Measurements from ENCODE around the gene OR10H1.
"Not testable (repeated sequence)": the region's sequence is repeated elsewhere in the genome, so short reads cannot be mapped to it uniquely, and the experiment has no call there.

OR10H1 gene

DNA sequence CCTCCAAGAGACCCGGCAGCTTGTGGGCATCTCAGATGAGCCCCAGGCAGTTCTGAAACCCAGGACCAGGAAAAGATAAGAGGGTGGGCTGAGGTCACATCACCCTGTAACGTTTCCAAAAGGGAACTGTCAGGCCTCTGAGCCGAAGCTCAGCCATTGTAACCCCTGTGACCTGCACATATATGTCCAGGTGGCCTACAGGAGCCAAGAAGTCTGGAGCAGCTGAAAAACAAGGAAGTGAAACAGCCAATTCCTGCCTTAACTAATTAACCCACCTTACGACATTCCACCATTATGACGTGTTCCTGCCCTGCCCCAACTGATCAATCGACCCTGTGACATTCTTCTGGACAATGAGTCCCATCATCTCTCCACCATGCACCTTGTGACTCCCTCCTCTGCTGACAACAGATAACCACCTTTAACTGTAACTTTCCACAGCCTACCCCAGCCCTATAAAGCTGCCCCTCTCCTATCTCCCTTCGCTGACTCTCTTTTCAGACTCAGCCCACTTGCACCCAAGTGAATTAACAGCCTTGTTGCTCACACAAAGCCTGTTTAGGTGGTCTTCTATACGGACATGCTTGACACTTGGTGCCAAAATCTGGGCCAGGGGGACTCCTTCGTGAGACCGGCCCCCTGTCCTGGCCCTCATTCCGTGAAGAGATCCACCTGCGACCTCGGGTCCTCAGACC is 13.3 kb upstream of the OR10H1 start:
- peak; percentile 18 for DNase-seq (ENCODE audit: low spot score)

DNA sequence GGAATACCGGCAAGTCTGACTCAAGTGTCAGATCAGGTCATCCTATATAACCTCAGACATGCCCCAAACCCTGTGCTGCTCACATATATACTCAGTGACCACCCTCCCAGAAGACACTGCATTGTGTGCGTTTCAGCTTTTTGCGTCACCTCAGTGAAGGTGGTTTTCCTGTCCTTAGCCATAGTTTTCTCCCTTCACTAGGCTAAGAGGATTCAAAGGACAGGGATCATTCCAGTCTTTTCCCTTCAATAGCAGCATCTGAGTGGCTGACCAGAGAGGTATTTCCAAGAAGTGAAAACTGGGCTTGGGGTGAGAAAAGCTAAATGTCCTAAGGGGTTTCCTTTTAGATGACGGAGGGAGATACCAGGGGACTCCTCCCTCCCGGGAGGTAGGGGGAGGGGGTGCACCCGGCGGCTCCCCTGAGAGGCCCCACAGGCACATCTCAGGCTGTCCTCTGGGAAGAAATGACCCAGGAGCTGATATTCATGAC is 12.7 kb upstream of the OR10H1 start:
- DNase-seq (ENCODE audit: low spot score), result no peak

- DNase-seq (ENCODE audit: low spot score), result no peak
Observed at GRCh38 chr19:15825753-15826152, 10.3 kb upstream of the OR10H1 start.

- no peak for DNase-seq (ENCODE audit: low spot score)
Observed at GRCh38 chr19:15820646-15821045, 5.2 kb upstream of the OR10H1 start.

DNA sequence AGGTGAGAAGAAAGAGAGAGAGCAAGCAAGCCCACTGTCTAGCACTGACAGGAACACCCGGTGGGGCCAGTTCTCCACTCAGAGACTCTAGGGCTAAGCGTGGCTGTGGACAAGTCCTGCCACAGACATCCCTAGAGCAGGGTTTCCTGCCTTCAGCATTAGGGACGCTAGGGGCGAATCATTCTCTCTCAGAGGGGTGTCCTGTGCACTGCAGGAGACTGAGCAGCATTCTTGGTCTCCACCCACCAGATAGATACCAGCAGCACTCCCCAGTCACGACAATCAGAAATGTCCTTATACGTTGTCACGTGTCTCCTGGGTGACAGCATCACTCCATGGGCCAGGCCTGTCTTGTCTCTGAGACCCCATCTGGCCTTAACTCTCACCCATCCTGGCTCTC is 1.5 kb downstream of the OR10H1 start:
- no peak for DNase-seq (ENCODE audit: low spot score)

DNA sequence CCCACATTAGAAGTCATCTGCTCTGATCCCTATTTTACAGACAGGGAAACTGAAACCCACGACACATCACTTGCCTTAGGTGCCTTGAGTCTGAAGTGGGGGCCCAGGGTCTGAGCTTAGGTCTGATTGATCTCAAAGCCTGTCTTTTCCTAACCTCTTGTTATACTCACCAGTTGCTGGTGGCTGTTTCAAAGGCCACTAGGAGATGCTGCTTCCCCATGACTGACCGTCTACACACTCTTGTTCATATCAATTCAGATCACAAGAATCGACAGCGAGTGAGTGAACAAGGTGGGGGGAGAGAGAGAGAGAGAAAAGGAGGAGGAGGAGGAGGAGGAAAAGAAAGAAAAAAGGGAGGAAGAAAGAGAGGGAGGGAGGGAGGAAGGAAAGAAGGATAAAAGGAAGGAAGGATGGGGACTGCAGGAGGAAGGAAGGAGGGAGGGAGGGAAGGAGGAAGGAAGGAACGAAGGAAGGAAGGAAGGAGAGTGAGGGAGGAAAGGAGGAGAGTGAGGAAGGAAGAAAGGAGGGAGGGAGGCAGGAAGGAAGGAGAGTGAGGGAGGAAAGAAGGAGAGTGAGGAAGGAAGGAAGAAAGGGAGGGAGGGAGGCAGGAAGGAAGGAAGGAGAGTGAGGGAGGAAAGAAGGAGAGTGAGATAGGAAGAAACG is 3.3 kb downstream of the OR10H1 start:
- peak; percentile 30 for DNase-seq (ENCODE audit: low spot score)

DNA sequence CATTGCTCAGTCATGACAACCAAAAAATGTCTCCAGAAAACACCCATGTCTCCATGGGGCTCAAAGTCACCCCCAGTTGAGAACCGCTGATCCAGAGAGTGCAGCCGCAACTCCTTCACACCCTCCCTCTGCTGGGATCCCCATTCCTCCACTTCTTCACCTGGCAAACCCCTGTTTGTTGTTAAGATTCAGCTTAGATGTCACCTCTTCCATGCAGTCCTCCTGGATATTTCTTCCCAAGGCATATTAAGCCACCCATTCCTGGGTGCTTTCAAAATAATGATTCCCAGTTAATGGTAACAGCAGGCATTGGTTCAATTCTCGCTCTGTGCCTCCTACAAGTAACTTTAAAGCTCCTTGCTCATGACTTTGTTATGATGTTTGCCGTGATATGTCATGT is 4.0 kb downstream of the OR10H1 start:
- no peak for DNase-seq (ENCODE audit: low spot score)

DNA sequence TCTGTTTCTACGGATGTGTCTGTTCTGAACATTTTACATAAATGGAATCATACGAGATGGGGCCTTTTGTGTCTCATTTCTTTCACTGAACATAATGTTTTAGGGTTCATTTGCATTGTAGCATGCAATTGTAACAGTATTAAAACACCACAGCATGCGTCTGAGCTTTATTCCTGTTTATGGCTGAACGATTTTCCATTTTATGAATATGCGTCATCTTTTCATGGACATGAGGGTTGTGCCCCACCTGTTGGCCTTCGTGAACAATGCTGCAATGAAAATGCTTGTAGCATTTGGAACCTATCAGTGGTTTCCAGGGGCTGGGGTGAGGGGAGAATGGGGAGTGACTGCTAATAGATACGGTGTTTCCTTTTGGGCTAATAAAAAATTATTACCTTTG is 5.1 kb downstream of the OR10H1 start:
- peak; percentile 52 for DNase-seq (ENCODE audit: low spot score)

DNA sequence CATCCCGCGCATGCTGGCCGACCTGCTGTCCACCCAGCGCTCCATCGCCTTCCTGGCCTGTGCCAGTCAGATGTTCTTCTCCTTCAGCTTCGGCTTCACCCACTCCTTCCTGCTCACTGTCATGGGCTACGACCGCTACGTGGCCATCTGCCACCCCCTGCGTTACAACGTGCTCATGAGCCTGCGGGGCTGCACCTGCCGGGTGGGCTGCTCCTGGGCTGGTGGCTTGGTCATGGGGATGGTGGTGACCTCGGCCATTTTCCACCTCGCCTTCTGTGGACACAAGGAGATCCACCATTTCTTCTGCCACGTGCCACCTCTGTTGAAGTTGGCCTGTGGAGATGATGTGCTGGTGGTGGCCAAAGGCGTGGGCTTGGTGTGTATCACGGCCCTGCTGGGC is 21.2 kb downstream of the OR10H1 start:
- not testable (repeated sequence) for DNase-seq (ENCODE audit: low spot score)

GRCh38 chr19:15790096-15790495 is 25.4 kb downstream of the OR10H1 start:
- no peak for DNase-seq (ENCODE audit: low spot score)

DNA sequence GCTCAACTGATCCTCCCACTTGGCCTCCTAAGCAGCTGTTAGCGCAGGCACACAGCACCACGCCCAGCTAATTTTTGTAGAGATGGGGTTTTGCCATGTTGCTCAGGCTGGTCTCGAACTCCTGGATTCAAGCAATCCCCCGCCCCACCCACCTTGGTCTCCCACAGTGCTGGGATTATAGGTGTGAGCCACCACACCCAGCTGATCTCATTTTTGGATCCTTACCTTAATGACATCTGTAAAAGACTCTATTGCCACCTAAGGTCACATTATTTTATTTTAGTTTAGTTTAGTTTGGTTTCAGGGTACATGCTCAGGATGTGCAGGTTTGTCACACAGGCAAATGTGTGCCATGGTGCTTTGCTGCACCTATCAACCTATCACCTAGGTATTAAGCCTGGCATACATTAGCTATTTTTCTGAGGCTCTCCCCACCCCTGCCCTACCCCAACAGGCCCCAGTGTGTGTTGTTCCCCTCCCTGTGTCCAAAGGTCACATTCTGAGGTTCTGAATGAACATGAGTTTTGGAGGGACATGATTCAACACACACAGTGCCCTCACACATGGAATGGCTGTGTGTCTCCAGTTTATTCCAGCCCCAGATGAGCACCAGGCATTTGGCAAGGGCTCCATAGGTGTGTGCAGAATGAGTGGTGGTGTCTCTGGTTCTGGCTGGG is 26.7 kb downstream of the OR10H1 start:
- DNase-seq (ENCODE audit: low spot score), result peak; percentile 66

DNA sequence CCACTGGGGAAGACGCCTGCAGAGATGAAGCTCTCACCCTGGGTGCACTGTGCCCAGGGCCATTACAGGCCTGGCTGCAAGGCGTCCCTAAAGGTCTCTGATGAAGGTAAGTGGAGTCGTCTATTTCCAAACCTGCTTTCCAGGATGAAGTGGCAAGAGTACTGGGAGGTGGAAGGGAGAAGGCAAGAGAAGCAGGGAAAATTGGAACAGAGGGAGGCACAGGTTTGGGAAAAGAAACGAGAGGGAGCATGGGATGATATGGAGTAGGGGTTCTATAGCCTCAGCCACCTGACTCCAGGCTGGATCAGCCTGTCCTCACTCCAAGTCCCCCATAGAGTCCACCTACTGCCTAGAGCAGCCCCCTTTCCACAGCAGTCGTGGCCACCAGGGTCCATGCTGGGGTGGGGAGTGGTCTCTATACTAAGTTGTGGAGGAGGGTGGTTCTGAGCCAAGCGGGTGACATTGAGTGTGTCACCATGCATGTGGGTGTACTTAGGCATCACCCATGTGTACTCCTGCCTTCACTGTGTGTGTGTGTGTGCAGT is 27.8 kb downstream of the OR10H1 start, which contains the start of gene OR10H5:
TSS of gene OR10H5 (plus strand) at position 51 of the 545 bp plus-strand sequence. CDS start 6,388 bp downstream, outside the sequence.
- DNase-seq (ENCODE audit: low spot score), result no peak

GRCh38 chr19:15782896-15783295 is 32.6 kb downstream of the OR10H1 start:
- not testable (repeated sequence) for DNase-seq (ENCODE audit: low spot score)

DNA sequence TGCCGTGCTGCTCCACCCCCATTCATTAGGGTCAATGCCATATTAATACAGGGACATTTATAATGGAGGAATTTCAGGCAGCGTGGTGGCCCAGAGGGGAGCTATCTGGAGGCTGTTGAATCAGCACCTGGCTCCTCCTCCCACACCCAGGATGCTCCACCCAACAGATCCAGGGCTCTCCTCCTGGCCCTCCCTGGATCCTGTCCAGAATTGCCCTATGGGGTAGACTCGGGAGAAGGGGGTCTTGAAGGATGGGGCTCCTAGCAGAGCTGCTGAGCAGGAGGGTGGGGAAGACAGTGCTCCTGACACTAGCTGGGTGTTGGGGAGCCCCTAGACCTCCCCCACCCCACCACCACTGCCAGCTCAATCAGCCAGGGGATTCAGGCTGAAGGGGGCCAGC is 33.3 kb downstream of the OR10H1 start:
- no peak for DNase-seq (ENCODE audit: low spot score)

- DNase-seq (ENCODE audit: low spot score), result no peak
Observed at GRCh38 chr19:15781661-15782060, 33.8 kb downstream of the OR10H1 start.

- no peak for DNase-seq (ENCODE audit: low spot score)
Observed at GRCh38 chr19:15780610-15781418, 34.6 kb downstream of the OR10H1 start.

DNA sequence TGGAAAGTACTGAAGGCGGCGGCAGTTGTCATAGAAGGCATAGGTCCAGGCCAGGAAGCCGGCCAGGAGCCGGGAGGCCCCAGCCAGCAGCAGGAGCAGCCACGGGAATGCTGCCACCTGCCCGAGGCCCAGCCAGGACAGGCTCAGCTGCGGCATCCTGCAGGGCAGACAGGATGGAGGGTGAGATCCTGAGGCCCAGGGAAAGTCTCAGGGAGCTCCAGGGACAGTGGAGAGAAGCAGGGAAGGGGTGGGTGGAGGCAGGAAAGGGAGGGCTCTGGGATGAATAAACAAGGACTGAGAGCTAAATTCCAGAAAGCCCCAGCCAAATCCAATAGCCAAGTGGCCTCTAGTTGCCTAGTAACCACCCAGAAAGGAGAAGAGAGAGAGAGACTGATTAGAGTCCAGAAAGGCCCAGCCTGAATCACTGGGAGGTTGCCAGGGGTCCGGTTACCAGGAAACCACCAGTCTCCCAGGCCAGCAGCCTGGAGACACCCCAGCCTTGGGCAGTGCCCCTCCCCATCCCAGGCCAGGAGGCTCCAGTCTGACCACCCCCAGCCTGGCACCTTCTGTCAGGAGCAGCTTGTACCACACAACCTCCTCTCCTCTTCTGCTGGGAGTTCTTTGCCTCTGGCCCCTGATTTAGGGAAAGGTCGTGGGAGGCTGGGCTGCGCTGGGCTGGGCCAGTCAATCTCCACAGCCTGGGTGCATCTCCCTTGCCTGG is 35.5 kb downstream of the OR10H1 start:
- DNase-seq (ENCODE audit: low spot score), result peak; percentile 46

DNA sequence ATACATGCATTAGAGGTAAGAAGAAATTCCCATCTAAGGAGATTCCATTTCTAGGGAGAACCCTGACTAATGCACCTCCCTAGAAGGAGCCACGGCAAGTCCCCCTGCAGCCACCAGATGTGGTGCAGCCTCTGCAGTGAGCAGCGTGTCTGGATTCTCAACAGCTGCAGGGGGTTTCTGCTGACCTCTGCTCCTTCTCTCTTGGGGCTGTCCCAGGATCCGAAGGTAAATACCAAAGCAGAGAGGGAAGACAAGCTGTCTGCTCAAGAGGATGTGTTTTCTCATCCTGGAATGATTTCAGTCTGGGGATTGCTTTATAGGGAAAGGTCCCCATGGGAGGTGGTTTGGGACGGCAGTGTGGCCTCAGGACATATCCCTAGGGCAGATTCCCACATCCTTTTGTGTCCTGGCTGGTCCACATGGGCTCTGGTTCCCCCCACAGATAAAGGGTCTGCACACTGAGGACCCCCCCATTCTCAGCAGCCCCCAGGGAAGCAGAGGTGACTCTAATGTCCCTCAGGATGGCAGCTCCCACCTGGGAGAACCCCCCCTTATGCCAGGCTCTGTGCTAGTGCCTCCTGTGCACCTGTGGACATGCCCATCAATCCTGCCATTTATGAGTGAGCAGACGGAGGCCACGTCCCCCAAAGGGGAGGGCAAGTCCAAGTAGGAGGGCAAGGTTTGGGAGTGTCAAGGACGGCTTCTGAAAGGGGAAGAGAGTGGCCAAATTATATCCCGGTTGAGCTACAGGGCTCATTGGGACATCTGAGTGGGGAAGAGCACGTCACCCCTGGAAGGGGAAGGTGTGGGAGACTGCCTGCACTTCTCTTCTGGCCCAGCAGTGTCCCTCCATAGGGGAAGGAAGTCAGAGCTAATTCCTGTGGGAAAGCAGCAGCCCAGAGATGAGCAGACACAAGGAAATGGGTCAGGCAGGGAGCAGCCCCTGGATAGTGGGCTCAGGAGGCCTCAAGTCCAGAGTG is 38.2 kb downstream of the OR10H1 start:
- no peak for DNase-seq (ENCODE audit: low spot score)

DNA sequence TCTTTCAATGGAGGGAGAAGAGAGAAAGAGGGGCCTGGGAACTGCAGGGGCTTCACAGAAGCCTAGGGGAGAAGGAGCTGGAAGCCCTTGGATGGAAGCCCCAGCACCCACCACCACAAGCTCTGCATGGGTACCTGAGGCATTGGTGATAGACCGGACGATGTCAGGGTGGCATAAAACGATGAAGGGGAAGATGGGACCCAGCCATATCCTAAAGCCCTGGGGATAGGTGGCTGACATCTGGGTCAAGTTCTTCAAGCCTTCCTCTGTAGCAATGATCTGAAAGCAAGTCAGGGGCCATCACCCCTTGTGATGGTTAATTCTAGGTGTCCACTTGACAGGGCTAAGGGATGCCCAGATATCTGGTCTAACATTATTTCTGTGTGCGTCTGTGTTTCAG is 39.2 kb downstream of the OR10H1 start:
- no peak for DNase-seq (ENCODE audit: low spot score)

DNA sequence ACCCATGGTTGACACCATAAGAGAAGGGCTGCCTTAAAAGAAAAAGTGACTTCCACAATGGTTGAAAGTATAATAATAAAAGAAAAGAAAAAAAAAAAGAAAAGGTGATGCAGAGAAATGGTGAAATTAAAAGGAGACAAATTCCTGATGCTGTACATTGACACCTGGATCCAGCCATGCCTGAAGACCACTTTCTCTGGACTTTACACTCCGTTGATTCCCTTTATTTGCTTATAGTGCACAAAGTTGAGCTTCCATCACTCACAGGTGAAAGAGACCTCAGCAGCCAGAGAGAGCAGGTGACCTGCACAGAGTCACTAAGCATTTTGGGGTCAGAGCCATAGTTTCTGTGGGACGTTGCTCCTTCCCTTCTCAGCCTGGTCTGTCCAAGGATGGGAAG is 40.2 kb downstream of the OR10H1 start:
- DNase-seq (ENCODE audit: low spot score), result no peak

Data from SW480 (cell line).